GM19395 (cell line): Measurements from ENCODE around the gene WDR11.
A peak's percentile ranks its signal among the peaks of the same experiment; 100 is the strongest.

Experiments used
- ATAC-seq: cut with Tn5 transposase; IDR thresholded peaks from one replicate; pipeline ENCODE4 v1.9.1; 2021; ENCODE audit warnings: mild to moderate bottlenecking, moderate library complexity; ENCODE audit not compliant: unreplicated experiment

Gene WDR11

GRCh38 chr10:120944586-120945125 is 93.5 kb downstream of the WDR11 start:
- no peak for ATAC-seq

DNA sequence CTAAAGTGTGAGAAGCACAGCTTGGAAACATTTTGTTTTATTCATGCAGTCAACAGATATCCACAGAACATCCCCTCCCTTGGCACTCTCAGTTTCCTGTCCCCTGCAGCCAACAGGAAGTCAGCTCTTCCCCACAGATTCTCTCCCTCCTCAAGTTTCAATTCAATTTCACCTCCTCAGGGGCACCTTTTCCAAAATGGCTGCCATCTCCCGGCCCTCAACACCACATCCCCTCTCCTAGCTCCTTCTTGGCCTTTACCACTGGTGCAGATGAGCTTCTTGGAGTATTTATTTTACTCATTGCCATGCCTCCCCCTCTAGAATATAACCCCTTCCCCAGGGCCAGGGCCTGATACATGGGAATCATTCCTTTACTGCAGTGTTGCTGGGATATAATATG is 94.0 kb downstream of the WDR11 start:
- ATAC-seq, result no peak

GRCh38 chr10:120945801-120946302 is 94.7 kb downstream of the WDR11 start:
- ATAC-seq, result no peak

- ATAC-seq, result no peak
Observed at GRCh38 chr10:120946497-120946896, 95.3 kb downstream of the WDR11 start.

DNA sequence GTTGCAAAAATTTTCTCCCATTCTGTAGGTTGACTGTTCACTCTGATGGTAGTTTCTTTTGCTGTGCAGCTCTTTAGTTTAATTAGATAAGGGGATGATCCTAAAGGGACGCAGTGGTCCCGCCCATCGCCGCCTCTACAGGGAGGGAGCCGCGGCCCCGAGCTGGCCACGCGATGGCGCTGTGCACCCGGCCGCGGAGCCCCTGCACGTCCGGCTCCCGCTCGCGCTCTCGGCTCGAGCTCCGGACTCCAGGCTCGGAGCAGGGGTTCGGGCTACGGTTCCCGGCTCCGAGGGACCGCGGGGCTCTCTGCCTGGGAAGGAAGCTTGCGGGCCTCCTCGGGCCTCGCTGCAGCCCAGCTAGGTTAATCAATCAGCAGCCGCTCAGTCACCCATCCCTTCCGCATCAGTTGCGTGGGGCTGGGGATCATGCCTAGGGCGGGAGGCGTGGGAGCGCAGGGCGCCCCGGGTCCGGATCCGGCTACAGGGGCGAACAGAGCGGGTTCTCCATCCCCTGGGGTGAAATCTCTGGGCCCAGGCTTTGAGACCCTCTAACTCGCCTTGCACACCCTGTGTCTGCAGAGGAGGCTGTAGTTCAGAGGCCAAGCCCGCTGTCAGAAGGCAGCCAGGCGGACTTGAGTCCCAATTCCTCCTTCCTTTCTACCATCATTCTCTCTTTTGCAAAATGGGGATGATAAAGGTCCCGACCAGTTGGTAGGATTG is 97.9 kb downstream of the WDR11 start:
- peak; percentile 89 for ATAC-seq

DNA sequence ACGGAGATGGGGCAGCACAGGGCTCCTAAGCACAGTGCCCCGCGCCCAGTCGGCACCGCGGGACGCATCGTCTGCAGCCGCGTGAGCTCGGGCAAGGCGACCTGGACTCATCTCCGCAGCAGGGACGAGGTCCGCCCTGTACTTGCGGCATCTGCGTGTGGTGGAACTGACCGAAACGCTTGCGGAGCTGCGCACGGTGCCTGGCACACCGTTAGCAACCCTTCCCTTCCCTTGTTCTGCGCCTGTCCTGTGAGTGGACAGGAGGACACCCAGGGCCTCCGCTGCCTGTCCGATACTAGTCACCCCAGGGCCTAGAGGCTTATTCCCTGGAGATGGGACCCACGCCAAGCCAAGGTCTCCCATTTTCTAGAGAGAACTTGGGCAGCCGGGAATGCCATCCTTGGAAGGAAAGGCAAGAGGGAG is 98.5 kb downstream of the WDR11 start:
- ATAC-seq, result peak; percentile 8

DNA sequence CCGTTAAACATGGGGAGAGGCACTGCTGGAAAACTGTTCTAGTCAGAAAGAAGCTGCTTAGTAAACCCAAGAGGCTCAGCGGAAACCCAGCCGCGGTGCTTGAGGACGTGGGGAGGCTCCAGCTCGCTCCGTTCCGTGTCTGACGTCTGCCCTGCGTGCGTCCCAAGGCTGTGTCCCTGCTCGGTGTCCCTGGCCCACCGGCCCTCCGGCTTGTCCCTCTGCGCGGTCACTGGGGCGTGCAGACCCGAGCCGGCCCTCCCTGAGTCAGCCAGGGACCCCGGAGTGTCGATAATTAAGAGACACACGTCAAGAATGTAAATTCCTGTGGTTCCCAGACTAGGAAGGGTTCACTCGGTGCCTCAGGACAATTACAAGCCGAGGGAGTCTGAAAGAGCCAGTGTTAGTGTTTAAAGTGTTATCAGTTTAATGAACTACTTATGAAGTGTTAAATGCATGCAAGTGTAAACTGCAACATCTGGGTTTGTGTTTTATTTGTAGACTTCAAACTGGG is 98.9 kb downstream of the WDR11 start:
- no peak for ATAC-seq

GRCh38 chr10:120951288-120951687 is 100.1 kb downstream of the WDR11 start:
- no peak for ATAC-seq

- no peak for ATAC-seq
Observed at GRCh38 chr10:120953897-120954296, 102.7 kb downstream of the WDR11 start.
